ENCODE data around the gene CACNG6.

- TF ChIP-seq CTCF (IDR thresholded peaks at IDR 0.05; ENCODE audit: borderline replicate concordance, extremely low read depth, low read length, poor library complexity, severe bottlenecking) (no peak), EZH2 (IDR thresholded peaks at IDR 0.05; ENCODE audit: borderline replicate concordance, low read depth, low read length, severe bottlenecking) (no peak)
Measured at GRCh38 chr19:53960886-53961285, 30.6 kb upstream of the CACNG6 start.
